ENCODE measurements around the gene CCR7. TPM values are rescaled to one million over a fixed set of nuclear protein-coding genes. Genes with fewer than 3 reads are reported as not detected.
A peak's percentile ranks its signal among the peaks of the same experiment; 100 is the strongest.

CCR7 gene
- total RNA-seq, 4 donors from 2014 or later = 0.11 TPM; not detected in 3

DNA sequence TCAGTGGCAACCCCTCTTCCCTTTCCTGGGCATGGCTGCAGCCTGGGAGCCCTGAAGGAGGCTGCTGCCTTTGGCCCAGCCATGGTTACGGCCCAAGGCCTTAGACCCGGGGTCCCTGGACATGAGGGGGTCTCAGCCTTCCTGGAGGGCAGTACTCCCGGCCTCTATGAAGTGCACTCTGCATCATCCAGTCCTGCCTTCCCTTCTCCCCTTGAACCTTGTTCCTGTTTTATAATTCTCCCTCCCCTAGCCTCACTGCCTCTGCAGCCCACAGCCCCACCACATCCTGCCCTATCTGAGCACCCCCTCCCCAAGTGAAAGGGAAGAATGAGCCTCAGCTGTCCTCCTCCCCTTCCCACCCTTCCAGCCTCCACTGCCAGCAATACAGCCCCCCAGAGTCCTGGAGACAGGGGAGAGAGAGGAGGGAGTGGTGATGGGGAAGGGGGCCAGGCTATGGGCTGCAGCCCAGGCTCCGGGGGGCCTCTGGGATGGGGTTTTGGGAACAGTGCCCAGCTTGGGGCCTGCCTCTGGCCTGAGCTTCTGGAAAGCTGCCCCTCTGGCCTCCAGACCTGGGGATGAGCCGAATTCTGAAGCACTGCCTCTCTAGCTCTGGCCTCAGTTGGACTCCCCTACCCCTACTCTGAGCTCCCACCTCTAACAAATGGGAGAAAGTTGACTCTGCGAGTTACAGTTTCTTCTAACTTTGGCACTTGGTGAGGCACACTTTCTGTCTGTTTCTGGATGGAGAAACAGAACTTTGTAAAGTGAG, 7.6 kb downstream of the CCR7 start:
- DNase-seq (no peak), ATAC-seq (no peak)
- in situ Hi-C loops (cut with MboI; ENCODE audit: low sequenced_read_pairs in 4 of 4) (no loop called here), intact Hi-C loops (cut with DNase I; ENCODE audit: low total_unique reads) (loop anchor here (10.0 kb wide), 1 partner anchor 263 kb away; no protein-coding TSS in a partner anchor)
- Histone ChIP-seq H3K27me3 (no peaks in the 10 kb centered on the region), H3K27ac (peak overlapping the region; percentile 13 to 73 (median 64)), H3K4me1 (peaks cover 22% of the 10 kb centered on the region in 2 donors), H3K36me3 (no peaks in the 10 kb centered on the region), H3K4me3 (no peak overlapping the region), H3K9me3 (no peaks in the 10 kb centered on the region)
- TF ChIP-seq, protein P1, sequence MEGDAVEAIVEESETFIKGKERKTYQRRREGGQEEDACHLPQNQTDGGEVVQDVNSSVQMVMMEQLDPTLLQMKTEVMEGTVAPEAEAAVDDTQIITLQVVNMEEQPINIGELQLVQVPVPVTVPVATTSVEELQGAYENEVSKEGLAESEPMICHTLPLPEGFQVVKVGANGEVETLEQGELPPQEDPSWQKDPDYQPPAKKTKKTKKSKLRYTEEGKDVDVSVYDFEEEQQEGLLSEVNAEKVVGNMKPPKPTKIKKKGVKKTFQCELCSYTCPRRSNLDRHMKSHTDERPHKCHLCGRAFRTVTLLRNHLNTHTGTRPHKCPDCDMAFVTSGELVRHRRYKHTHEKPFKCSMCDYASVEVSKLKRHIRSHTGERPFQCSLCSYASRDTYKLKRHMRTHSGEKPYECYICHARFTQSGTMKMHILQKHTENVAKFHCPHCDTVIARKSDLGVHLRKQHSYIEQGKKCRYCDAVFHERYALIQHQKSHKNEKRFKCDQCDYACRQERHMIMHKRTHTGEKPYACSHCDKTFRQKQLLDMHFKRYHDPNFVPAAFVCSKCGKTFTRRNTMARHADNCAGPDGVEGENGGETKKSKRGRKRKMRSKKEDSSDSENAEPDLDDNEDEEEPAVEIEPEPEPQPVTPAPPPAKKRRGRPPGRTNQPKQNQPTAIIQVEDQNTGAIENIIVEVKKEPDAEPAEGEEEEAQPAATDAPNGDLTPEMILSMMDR (IDR thresholded peaks at IDR 0.05 in 4 of 5, conservative IDR thresholded peaks at IDR 0.05 in 1 of 5) = no peak
- no peak for TF ChIP-seq POLR2A (IDR thresholded peaks at IDR 0.05)

DNA sequence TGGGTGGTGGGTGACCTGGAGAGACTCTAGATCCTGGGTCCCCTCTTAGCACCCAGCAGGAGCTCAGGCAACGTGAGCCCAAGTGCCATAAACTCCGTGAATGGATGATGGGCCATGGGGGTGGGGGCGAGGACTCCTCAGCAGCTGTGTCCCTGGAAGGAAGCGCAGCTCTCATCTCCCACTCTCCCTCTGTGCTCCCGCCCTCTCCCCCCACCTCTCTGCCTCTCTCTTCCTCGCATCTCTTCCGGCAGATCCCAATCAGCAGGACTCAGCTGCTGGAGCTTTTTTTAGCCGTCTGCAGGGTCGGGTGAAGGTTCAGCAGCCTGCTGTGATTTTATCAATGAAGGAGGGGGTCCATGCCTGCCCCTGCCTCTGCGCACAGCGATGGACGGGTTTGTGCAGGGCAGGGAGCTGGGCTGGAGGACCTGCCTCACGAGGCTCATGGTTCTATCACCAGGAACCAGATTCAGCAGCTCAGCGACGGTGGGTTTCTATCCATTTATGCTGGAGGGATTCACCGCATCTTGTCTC, 8.3 kb downstream of the CCR7 start:
- Histone ChIP-seq H3K4me1 (peaks cover 29 to 30% of the 10 kb centered on the region in 2 donors), H3K9me3 (no peaks in the 10 kb centered on the region), H3K27ac (peak overlapping the region; percentile 24 to 73 (median 64)), H3K27me3 (no peaks in the 10 kb centered on the region), H3K4me3 (peak overlapping the region in 1 of 4 donors; percentile 9), H3K36me3 (no peaks in the 10 kb centered on the region)
- DNase-seq (no peak), ATAC-seq (peak in 1 of 2 donors; percentile 18)
- in situ Hi-C loops (cut with MboI; ENCODE audit: low sequenced_read_pairs in 4 of 4) = no loop called here
- TF ChIP-seq, protein P1 (IDR thresholded peaks at IDR 0.05 in 4 of 5, conservative IDR thresholded peaks at IDR 0.05 in 1 of 5) = no peak
- no peak for TF ChIP-seq POLR2A (IDR thresholded peaks at IDR 0.05)
- intact Hi-C loops (cut with DNase I; ENCODE audit: low total_unique reads) = loop anchor here (10.0 kb wide), 1 partner anchor 262 kb away; no protein-coding TSS in a partner anchor

DNA sequence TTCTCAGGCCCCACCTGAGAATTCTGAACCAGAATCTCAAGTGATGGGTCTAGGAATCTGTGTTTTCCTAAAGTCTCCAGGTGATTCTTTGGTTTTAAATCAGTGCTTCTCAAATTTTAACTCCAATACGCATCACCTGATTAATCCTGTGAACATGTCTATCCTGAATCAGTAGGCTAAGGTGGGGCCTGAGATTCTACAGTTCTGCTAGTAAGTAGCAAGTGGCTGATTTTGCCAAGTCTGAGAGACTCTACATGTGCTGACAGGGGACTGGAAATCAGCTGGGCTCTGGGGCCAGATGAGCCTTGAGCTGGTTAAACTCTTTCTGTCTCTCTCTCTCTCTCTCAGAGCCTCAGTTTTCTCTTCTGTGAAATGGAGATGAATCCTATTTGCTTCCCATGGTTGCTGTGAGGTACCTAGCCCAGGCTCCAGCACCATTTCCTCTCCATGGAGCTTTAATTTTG, 9.0 kb downstream of the CCR7 start:
- no peaks in the 10 kb centered on the region for H3K27me3 ChIP-seq
- DNase-seq (no peak), ATAC-seq (no peak)
- intact Hi-C loops (cut with DNase I; ENCODE audit: low total_unique reads) (loop anchor here (10.0 kb wide), 1 partner anchor 261 kb away; no protein-coding TSS in a partner anchor), in situ Hi-C loops (cut with MboI; ENCODE audit: low sequenced_read_pairs in 4 of 4) (no loop called here)
- peaks cover 37% of the 10 kb centered on the region in 2 donors for H3K4me1 ChIP-seq
- peak overlapping the region in 3 of 4 donors; percentile 63 to 73 (median 66) for H3K27ac ChIP-seq
- no peak for TF ChIP-seq POLR2A (IDR thresholded peaks at IDR 0.05)
- TF ChIP-seq, protein P1 (IDR thresholded peaks at IDR 0.05 in 4 of 5, conservative IDR thresholded peaks at IDR 0.05 in 1 of 5) = no peak
- no peaks in the 10 kb centered on the region for H3K9me3 ChIP-seq
- H3K4me3 ChIP-seq = no peak overlapping the region
- H3K36me3 ChIP-seq = no peaks in the 10 kb centered on the region

DNA sequence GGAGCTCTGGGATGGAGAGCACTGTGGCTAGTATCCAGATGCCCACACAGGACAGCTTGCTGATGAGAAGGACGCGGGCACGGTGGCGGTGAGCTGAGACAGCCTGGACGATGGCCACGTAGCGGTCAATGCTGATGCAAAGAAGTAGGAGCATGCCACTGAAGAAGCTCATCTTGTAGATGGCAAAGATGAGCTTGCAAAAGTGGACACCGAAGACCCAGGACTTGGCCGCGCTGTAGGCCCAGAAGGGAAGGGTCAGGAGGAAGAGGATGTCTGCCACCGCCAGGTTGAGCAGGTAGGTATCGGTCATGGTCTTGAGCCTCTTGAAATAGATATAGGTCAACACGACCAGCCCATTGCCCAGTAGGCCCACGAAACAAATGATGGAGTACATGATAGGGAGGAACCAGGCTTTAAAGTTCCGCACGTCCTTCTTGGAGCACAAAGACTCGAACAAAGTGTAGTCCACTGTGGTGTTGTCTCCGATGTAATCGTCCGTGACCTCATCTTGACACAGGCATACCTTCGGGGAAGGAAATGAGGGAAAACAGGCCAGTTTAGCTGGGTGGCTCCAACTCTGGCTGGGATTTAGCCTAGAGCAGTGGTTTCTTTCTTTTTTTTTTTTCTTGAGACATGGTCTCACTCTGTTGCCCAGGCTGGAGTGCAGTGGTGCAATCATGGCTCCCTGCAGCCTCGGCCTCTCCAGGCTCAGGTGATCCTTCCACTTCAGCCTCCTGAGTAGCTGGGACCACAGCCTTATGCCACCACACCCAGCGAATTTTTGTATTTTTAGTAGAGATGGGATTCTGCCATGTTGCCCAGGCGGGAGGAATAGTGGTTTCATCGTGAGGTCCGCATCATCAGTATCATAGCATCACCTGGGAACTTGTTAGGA, 9.7 kb downstream of the CCR7 start:
- intact Hi-C loops (cut with DNase I; ENCODE audit: low total_unique reads) = loop anchor here (10.0 kb wide), 1 partner anchor 261 kb away; no protein-coding TSS in a partner anchor
- peaks cover 40 to 44% of the 10 kb centered on the region in 2 donors for H3K4me1 ChIP-seq
- H3K36me3 ChIP-seq = no peaks in the 10 kb centered on the region
- ATAC-seq (no peak), DNase-seq (no peak)
- in situ Hi-C loops (cut with MboI; ENCODE audit: low sequenced_read_pairs in 4 of 4) = no loop called here
- H3K9me3 ChIP-seq = no peaks in the 10 kb centered on the region
- TF ChIP-seq, protein P1 (IDR thresholded peaks at IDR 0.05 in 4 of 5, conservative IDR thresholded peaks at IDR 0.05 in 1 of 5) = no peak
- no peak for TF ChIP-seq POLR2A (IDR thresholded peaks at IDR 0.05)
- no peak overlapping the region for H3K4me3 ChIP-seq
- no peaks in the 10 kb centered on the region for H3K27me3 ChIP-seq
- H3K27ac ChIP-seq = peak overlapping the region in 2 of 4 donors; percentile 63 to 78

Data from gastrocnemius medialis (tissue), 4 donors.